ENCODE data around the gene HCFC1.

Gene HCFC1

GRCh38 chrX:153956044-153956907, 15.3 kb downstream of the HCFC1 start:
- Histone ChIP-seq H3K27me3 (ENCODE audit: control insufficient read depth, insufficient read depth, low read length) (no peaks in the 10 kb centered on the region), H3K27ac (ENCODE audit: low read length) (no peak overlapping the region), H3K9me3 (ENCODE audit: control insufficient read depth, insufficient read depth, low read length) (no peaks in the 10 kb centered on the region), H3K4me3 (ENCODE audit: low read length) (no peak overlapping the region), H3K36me3 (ENCODE audit: control insufficient read depth, insufficient read depth, low read length) (peaks cover 84% of the 10 kb centered on the region), H3K4me1 (ENCODE audit: control insufficient read depth, insufficient read depth, low read length) (0 out of 2 replicates have a peak, but pooled peaks cover 1% of the 10 kb centered on the region)
- DNase-seq (ENCODE audit: low read depth, low spot score): no peak
- whole genome bisulfite sequencing (ENCODE audit: insufficient coverage, insufficient read length): no CpG with 5 or more reads among the region's 35 CpGs

GRCh38 chrX:153955228-153955732, 16.3 kb downstream of the HCFC1 start:
- Histone ChIP-seq H3K4me1 (ENCODE audit: control insufficient read depth, insufficient read depth, low read length) (0 out of 2 replicates have a peak, but pooled peaks cover 1% of the 10 kb centered on the region), H3K27ac (ENCODE audit: low read length) (no peak overlapping the region), H3K27me3 (ENCODE audit: control insufficient read depth, insufficient read depth, low read length) (no peaks in the 10 kb centered on the region), H3K36me3 (ENCODE audit: control insufficient read depth, insufficient read depth, low read length) (peaks cover 87% of the 10 kb centered on the region), H3K9me3 (ENCODE audit: control insufficient read depth, insufficient read depth, low read length) (no peaks in the 10 kb centered on the region), H3K4me3 (ENCODE audit: low read length) (no peak overlapping the region)
- no CpG with 5 or more reads among the region's 12 CpGs for WGBS (ENCODE audit: insufficient coverage, insufficient read length)
- no peak for DNase-seq (ENCODE audit: low read depth, low spot score)

- Histone ChIP-seq H3K27me3 (ENCODE audit: control insufficient read depth, insufficient read depth, low read length) (no peaks in the 10 kb centered on the region), H3K9me3 (ENCODE audit: control insufficient read depth, insufficient read depth, low read length) (no peaks in the 10 kb centered on the region), H3K27ac (ENCODE audit: low read length) (no peak overlapping the region), H3K4me3 (ENCODE audit: low read length) (no peak overlapping the region), H3K36me3 (ENCODE audit: control insufficient read depth, insufficient read depth, low read length) (peaks cover 89% of the 10 kb centered on the region), H3K4me1 (ENCODE audit: control insufficient read depth, insufficient read depth, low read length) (0 out of 2 replicates have a peak, but pooled peaks cover 1% of the 10 kb centered on the region)
- WGBS (ENCODE audit: insufficient coverage, insufficient read length): no CpG with 5 or more reads among the region's 44 CpGs
- no peak for DNase-seq (ENCODE audit: low read depth, low spot score)
These were observed 16.9 kb downstream of the HCFC1 start for GRCh38 chrX:153954558-153955227.

- Histone ChIP-seq H3K9me3 (ENCODE audit: control insufficient read depth, insufficient read depth, low read length) (no peaks in the 10 kb centered on the region), H3K36me3 (ENCODE audit: control insufficient read depth, insufficient read depth, low read length) (peaks cover 86% of the 10 kb centered on the region), H3K4me3 (ENCODE audit: low read length) (no peak overlapping the region), H3K27ac (ENCODE audit: low read length) (no peak overlapping the region), H3K4me1 (ENCODE audit: control insufficient read depth, insufficient read depth, low read length) (0 out of 2 replicates have a peak, but pooled peaks cover 1% of the 10 kb centered on the region), H3K27me3 (ENCODE audit: control insufficient read depth, insufficient read depth, low read length) (no peaks in the 10 kb centered on the region)
- no peak for DNase-seq (ENCODE audit: low read depth, low spot score)
- WGBS (ENCODE audit: insufficient coverage, insufficient read length): no CpG with 5 or more reads among the region's 33 CpGs
These were observed 17.6 kb downstream of the HCFC1 start for GRCh38 chrX:153953892-153954557.

GRCh38 chrX:153953342-153953830, 18.2 kb downstream of the HCFC1 start:
- Histone ChIP-seq H3K4me1 (ENCODE audit: control insufficient read depth, insufficient read depth, low read length) (0 out of 2 replicates have a peak, but pooled peaks cover 1% of the 10 kb centered on the region), H3K4me3 (ENCODE audit: low read length) (no peak overlapping the region), H3K36me3 (ENCODE audit: control insufficient read depth, insufficient read depth, low read length) (peaks cover 80% of the 10 kb centered on the region), H3K27ac (ENCODE audit: low read length) (no peak overlapping the region), H3K9me3 (ENCODE audit: control insufficient read depth, insufficient read depth, low read length) (no peaks in the 10 kb centered on the region), H3K27me3 (ENCODE audit: control insufficient read depth, insufficient read depth, low read length) (no peaks in the 10 kb centered on the region)
- no peak for DNase-seq (ENCODE audit: low read depth, low spot score)
- no CpG with 5 or more reads among the region's 33 CpGs for WGBS (ENCODE audit: insufficient coverage, insufficient read length)

- H3K9me3 ChIP-seq (ENCODE audit: control insufficient read depth, insufficient read depth, low read length): no peaks in the 10 kb centered on the region
- H3K36me3 ChIP-seq (ENCODE audit: control insufficient read depth, insufficient read depth, low read length): peaks cover 71% of the 10 kb centered on the region
- H3K4me1 ChIP-seq (ENCODE audit: control insufficient read depth, insufficient read depth, low read length): 0 out of 2 replicates have a peak, but pooled peaks cover 1% of the 10 kb centered on the region
- no peak for DNase-seq (ENCODE audit: low read depth, low spot score)
- H3K27ac ChIP-seq (ENCODE audit: low read length): no peak overlapping the region
- WGBS (ENCODE audit: insufficient coverage, insufficient read length): no CpG with 5 or more reads among the region's 32 CpGs
- no peaks in the 10 kb centered on the region for H3K27me3 ChIP-seq (ENCODE audit: control insufficient read depth, insufficient read depth, low read length)
- H3K4me3 ChIP-seq (ENCODE audit: low read length): no peak overlapping the region
These were observed 19.1 kb downstream of the HCFC1 start for GRCh38 chrX:153952373-153953026.

- Histone ChIP-seq H3K9me3 (ENCODE audit: control insufficient read depth, insufficient read depth, low read length) (no peaks in the 10 kb centered on the region), H3K36me3 (ENCODE audit: control insufficient read depth, insufficient read depth, low read length) (peaks cover 65% of the 10 kb centered on the region), H3K27ac (ENCODE audit: low read length) (no peak overlapping the region), H3K4me1 (ENCODE audit: control insufficient read depth, insufficient read depth, low read length) (0 out of 2 replicates have a peak, but pooled peaks cover 1% of the 10 kb centered on the region), H3K4me3 (ENCODE audit: low read length) (no peak overlapping the region), H3K27me3 (ENCODE audit: control insufficient read depth, insufficient read depth, low read length) (no peaks in the 10 kb centered on the region)
- no CpG with 5 or more reads among the region's 28 CpGs for WGBS (ENCODE audit: insufficient coverage, insufficient read length)
- no peak for DNase-seq (ENCODE audit: low read depth, low spot score)
These were observed 19.8 kb downstream of the HCFC1 start for GRCh38 chrX:153951683-153952372.

GRCh38 chrX:153950127-153950526, 21.5 kb downstream of the HCFC1 start:
- H3K4me1 ChIP-seq (ENCODE audit: control insufficient read depth, insufficient read depth, low read length): 0 out of 2 replicates have a peak, but pooled peaks cover 1% of the 10 kb centered on the region
- whole genome bisulfite sequencing (ENCODE audit: insufficient coverage, insufficient read length): no CpG with 5 or more reads among the region's 19 CpGs
- H3K4me3 ChIP-seq (ENCODE audit: low read length): no peak overlapping the region
- H3K27ac ChIP-seq (ENCODE audit: low read length): no peak overlapping the region
- DNase-seq (ENCODE audit: low read depth, low spot score): no peak
- no peaks in the 10 kb centered on the region for H3K27me3 ChIP-seq (ENCODE audit: control insufficient read depth, insufficient read depth, low read length)
- no peaks in the 10 kb centered on the region for H3K9me3 ChIP-seq (ENCODE audit: control insufficient read depth, insufficient read depth, low read length)
- H3K36me3 ChIP-seq (ENCODE audit: control insufficient read depth, insufficient read depth, low read length): peaks cover 48% of the 10 kb centered on the region
